NCI-H2171 (cell line): ENCODE results near the gene ZNG1C.
"Not testable (repeated sequence)": the region's sequence is repeated elsewhere in the genome, so short reads cannot be mapped to it uniquely, and the experiment has no call there.

Source experiments
- DNase-seq: peaks from one replicate; lab custom pipeline; 2025; lab: John Stamatoyannopoulos, UW

Gene ZNG1C

DNA sequence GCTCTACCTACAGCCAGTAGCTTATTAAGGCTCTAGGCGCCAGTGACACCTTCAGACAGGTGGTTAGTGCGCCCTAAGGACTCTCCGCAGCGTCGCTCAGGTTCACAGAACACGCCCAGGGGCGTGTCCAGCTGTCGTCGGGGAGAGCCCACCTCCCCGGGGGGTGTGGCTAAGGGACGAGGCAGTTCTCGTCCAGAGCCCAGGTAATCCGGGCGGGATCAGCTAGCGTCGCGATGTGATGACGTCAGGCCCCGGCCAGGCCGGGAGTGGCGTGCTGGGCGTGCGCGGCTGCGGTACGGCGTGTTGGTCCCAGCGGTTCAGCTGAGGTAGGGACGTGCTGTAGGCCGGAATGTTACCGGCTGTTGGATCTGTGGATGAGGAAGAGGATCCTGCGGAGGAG lies at the start of gene ZNG1C:
Gene ZNG1C (plus strand): TSS at position 301 of the 400 bp plus-strand sequence. CDS start 49 bp downstream, at position 350.
- not testable (repeated sequence) for DNase-seq

- not testable (repeated sequence) for DNase-seq
Measured at GRCh38 chr9:68242437-68242836, 654 bp downstream of the ZNG1C start.

DNA sequence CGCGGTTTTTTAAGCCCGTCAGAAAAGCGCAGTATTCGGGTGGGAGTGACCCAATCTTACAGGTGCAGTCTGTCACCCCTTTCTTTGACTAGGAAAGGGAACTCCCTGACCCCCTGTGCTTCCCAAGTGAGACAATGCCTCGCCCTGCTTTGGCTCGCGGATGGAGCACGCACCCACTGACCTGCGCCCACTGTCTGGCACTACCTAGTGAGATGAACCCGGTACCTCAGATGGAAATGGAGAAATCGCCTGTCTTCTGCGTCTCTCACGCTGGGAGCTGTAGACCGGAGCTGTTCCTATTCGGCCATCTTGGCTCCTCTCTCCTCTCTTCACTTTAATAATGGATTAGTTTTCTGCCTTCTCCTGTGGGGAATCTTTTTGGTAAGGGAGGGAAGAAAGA lies 39.3 kb downstream of the ZNG1C start:
- not testable (repeated sequence) for DNase-seq

DNA sequence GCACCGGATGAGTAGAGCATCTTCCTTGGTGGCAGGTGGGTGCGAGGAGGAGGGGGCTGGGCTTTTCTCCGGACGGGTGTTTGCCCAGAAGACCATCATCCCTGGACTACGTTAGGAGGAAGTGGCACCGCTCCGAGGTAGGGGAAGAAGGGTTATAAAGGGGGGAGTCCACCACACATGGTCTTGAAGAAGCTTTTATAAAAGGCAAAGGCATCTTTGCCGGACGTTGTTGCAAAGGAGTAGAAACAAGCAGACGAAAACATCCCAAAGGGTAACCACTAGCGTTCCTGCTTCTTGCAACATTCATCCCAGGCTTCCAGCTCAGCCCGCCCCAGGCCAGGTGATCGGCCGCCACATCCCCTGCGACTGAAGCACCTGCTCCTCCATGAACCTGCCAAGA lies 60.8 kb downstream of the ZNG1C start, which contains the start of gene FOXD4L3:
Gene FOXD4L3 (plus strand): TSS at position 301 of the 400 bp plus-strand sequence. CDS start 85 bp downstream, at position 386.
- not testable (repeated sequence) for DNase-seq

- not testable (repeated sequence) for DNase-seq
Measured at GRCh38 chr9:68303771-68304170, 62.0 kb downstream of the ZNG1C start.

DNA sequence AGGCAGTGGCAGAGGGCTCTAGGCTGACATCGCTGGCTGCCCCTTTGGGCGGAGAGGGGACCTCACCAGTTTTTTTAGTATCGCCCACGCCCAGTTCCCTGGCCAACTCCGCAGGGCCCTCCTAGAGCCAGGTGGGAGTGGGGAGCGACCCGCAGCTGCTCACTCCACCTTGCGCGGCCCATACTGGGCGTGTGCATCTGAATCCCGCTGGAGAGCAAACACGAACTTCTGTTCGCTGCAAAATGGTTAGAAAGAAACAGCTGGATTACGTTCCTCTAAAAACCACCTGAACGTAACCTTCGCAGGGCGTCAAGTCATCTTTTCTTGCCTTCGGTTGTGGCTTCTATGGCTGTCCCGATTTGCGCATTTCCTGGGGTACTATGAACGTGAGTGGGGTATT lies 62.4 kb downstream of the ZNG1C start:
- DNase-seq = not testable (repeated sequence)

GRCh38 chr9:68304777-68305176 lies 63.0 kb downstream of the ZNG1C start:
- not testable (repeated sequence) for DNase-seq

GRCh38 chr9:68305680-68306285 lies 64.0 kb downstream of the ZNG1C start:
- not testable (repeated sequence) for DNase-seq

- DNase-seq = not testable (repeated sequence)
Measured at GRCh38 chr9:68306391-68306964, 64.7 kb downstream of the ZNG1C start.

GRCh38 chr9:68307127-68307526 lies 65.3 kb downstream of the ZNG1C start:
- not testable (repeated sequence) for DNase-seq

- DNase-seq = not testable (repeated sequence)
Measured at GRCh38 chr9:68307654-68308053, 65.9 kb downstream of the ZNG1C start.

- not testable (repeated sequence) for DNase-seq
Measured at GRCh38 chr9:68311208-68311607, 69.4 kb downstream of the ZNG1C start.

- not testable (repeated sequence) for DNase-seq
Measured at GRCh38 chr9:68318209-68318608, 76.4 kb downstream of the ZNG1C start.

GRCh38 chr9:68323749-68324148 lies 82.0 kb downstream of the ZNG1C start:
- not testable (repeated sequence) for DNase-seq

DNA sequence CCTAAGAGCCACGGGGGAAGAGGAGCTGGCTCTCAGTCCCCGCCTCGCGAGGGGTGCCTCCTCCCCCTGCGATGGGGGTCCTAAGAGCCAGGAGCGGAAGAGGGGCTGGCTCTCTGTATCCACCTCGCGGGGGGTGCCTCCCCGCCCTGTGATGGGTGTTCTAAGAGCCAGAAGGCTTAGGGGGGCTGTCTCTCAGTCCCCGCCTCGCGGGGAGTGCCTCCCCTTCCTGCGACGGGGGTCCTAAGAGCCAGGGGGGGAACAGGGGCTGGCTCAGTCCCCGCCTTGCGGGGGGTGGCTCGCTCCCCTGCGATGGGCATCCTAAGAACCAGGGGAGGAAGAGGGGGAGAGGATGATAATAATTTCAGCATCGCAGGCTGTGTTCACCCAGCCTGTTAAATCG lies 82.7 kb downstream of the ZNG1C start:
- not testable (repeated sequence) for DNase-seq

DNA sequence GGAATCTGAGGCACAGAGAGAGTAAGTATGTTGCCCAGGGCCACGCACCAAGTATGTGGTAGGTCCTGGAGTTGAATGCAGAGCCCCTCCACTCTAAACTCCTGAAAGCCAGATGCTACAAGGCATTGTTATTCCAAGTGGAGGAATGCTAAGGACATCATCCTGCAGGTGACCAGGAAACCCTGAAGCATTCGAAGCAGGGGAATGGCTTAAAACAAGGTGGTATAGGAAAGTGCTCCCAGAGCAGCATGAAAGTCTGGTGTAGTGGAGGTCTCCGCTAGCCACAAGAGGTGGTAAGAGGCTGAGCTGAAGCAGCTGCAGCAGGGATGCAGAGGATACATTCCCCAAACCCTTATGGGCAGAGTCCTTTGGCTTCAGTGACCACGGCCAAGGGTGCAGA lies 87.3 kb downstream of the ZNG1C start:
- DNase-seq = not testable (repeated sequence)

GRCh38 chr9:68330531-68331173 lies 88.9 kb downstream of the ZNG1C start:
- not testable (repeated sequence) for DNase-seq

GRCh38 chr9:68332122-68332521 lies 90.3 kb downstream of the ZNG1C start:
- not testable (repeated sequence) for DNase-seq

- not testable (repeated sequence) for DNase-seq
Measured at GRCh38 chr9:68335935-68336334, 94.2 kb downstream of the ZNG1C start.

- not testable (repeated sequence) for DNase-seq
Measured at GRCh38 chr9:68336639-68337339, 95.0 kb downstream of the ZNG1C start.

DNA sequence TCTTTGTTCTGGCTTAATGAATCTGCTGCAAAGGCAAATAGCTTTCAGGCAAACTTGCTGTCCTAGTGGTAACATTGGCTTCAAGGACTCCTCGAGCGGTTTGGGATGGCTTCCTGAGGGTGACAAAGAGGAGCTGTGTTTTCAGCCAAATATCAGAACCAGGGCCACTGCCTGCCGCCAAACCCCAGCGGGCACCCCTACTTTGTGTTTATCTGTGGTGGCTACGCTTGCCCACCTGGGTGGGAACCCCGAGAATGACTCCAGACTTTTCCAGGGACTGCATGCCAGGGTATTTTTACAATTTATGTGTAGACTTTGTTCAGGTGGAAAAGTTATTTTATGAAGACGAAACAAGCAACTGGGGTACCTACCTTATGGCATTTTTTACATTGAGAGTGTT lies 96.2 kb downstream of the ZNG1C start:
- not testable (repeated sequence) for DNase-seq
